HCT116 (cell line): Measurements from ENCODE around the gene LYAR. TPM values are rescaled to one million over a fixed set of nuclear protein-coding genes. Genes with fewer than 3 reads are reported as not detected.

ENCODE experiments used
- ATAC-seq: fragments of 200-7000 bp; cut with Tn5 transposase; 2 replicates; pipeline ENCODE4 v1.9.1; 2020; ENCODE audit warnings: mild to moderate bottlenecking, moderate library complexity
- BruUV-seq: library from RNA; stranded (reverse); fragments of 400-500 nt; replicated peaks from 2 replicates; lab custom pipeline; 2021; lab: Mats Ljungman, UMichigan
- CTCF ChIA-PET: fragments of 300-600 bp; sonication (Branson Sonifier 250); formaldehyde crosslinking; loops from one replicate; lab custom pipeline; 2021; ENCODE audit warnings: antibody characterized with exemption; lab: Charles Lee
- POLR2A ChIA-PET: fragments of 300-600, 350-600 bp; sonication (Branson Sonifier 250); formaldehyde crosslinking; loops from one replicate; lab custom pipeline; 2021; ENCODE audit warnings: antibody characterized with exemption; lab: Charles Lee
- RAD21 ChIA-PET, 2 experiments: fragments of 300-600 bp; sonication (Branson Sonifier 250); formaldehyde crosslinking; loops; one replicate each; lab custom pipeline; 2023; ENCODE audit warnings: low total read pairs in 2 of 2; ENCODE audit not compliant: uncharacterized antibody in 2 of 2, unreplicated experiment in 2 of 2, low non-redundant PET in 1 of 2; lab: Charles Lee
- DNase-seq: peaks from one replicate; pipeline ENCODE4 v3.0.0-alpha.2; 2010; ENCODE audit warnings: low read depth, low spot score
- H2AFZ ChIP-seq: fragments of 200-600 bp; shearing (Covaris generic), sonication (generic); 2 replicates; pipeline ENCODE4 v1.6.1; 2017; ENCODE audit warnings: low read depth, mixed run types, mixed read lengths, antibody characterized with exemption, low read length; ENCODE audit not compliant: poor library complexity, severe bottlenecking
- H3K27ac ChIP-seq: 2 replicates; pipeline ENCODE4 v1.5.1; 2012; ENCODE audit warnings: low read depth, low read length
- H3K27me3 ChIP-seq: fragments of 200-600 bp; sonication (generic); 2 replicates; pipeline ENCODE4 v1.6.1; 2016; ENCODE audit warnings: mixed run types, low read length, mixed read lengths; ENCODE audit not compliant: insufficient read depth
- H3K36me3 ChIP-seq, 2 experiments: fragments of 200-500 bp in 1 of 2; fragments of 200-600 bp in 1 of 2; sonication (Bioruptor generic) in 1 of 2; sonication (generic) in 1 of 2; 2 replicates each; pipeline versions ENCODE4 v1.5.1 to v1.6.1; 2014 to 2016; ENCODE audit warnings: low read length in 2 of 2, inconsistent platforms in 1 of 2, mixed read lengths in 1 of 2, mixed run types in 1 of 2; ENCODE audit not compliant: insufficient read depth in 2 of 2, control insufficient read depth in 1 of 2
- H3K4me1 ChIP-seq, 2 experiments: fragments of 200-600 bp in 1 of 2; sonication (generic) in 1 of 2; 2 replicates each; pipeline versions ENCODE4 v1.5.1 to v1.6.1; 2012 to 2017; ENCODE audit warnings: low read length in 2 of 2, inconsistent platforms in 1 of 2, mild to moderate bottlenecking in 1 of 2, mixed read lengths in 1 of 2, mixed run types in 1 of 2, moderate library complexity in 1 of 2; ENCODE audit not compliant: insufficient read depth in 2 of 2, control insufficient read depth in 1 of 2
- H3K4me2 ChIP-seq: fragments of 200-600 bp; sonication (generic); 2 replicates; pipeline ENCODE4 v1.6.1; 2017; ENCODE audit warnings: mixed run types, low read length, mixed read lengths
- H3K4me3 ChIP-seq, 2 experiments: fragments of 200-600 bp in 1 of 2; sonication (generic) in 1 of 2; replicated peaks in 1 of 2; 2 replicates each; pipeline ENCODE4 v1.5.1; 2011 to 2016; ENCODE audit warnings: low read length in 2 of 2, control low read depth in 1 of 2, low read depth in 1 of 2, mild to moderate bottlenecking in 1 of 2, mixed read lengths in 1 of 2, mixed run types in 1 of 2
- H3K79me2 ChIP-seq: fragments of 200-600 bp; sonication (generic); 2 replicates; pipeline ENCODE4 v1.6.1; 2017; ENCODE audit warnings: mild to moderate bottlenecking, mixed run types, low read length, moderate library complexity, mixed read lengths; ENCODE audit not compliant: insufficient read depth
- H3K9ac ChIP-seq: fragments of 200-600 bp; sonication (generic); 2 replicates; pipeline ENCODE4 v1.6.1; 2016; ENCODE audit warnings: low read length, mixed read lengths
- H3K9me2 ChIP-seq: fragments of 200-600 bp; sonication (generic), shearing (Covaris generic); 2 replicates; pipeline ENCODE4 v1.6.1; 2017; ENCODE audit warnings: mixed run types, mild to moderate bottlenecking, moderate library complexity; ENCODE audit not compliant: insufficient read depth
- H3K9me3 ChIP-seq, 2 experiments: fragments of 200-500 bp in 1 of 2; fragments of 200-600 bp in 1 of 2; sonication (Bioruptor generic) in 1 of 2; sonication (generic) in 1 of 2; 2 replicates each; pipeline ENCODE4 v1.6.1; 2014 to 2017; ENCODE audit warnings: low read length in 2 of 2, mixed read lengths in 2 of 2, inconsistent platforms in 1 of 2, low read depth in 1 of 2, mild to moderate bottlenecking in 1 of 2, mixed run types in 1 of 2, moderate library complexity in 1 of 2; ENCODE audit not compliant: control insufficient read depth in 1 of 2, insufficient read depth in 1 of 2
- H4K20me1 ChIP-seq: fragments of 200-600 bp; sonication (generic), shearing (Covaris generic); 2 replicates; pipeline ENCODE4 v1.6.1; 2017; ENCODE audit warnings: mixed run types, mild to moderate bottlenecking, moderate library complexity; ENCODE audit not compliant: insufficient read depth
- CBX3 ChIP-seq: IDR thresholded peaks from 2 replicates; pipeline ENCODE4 v1.6.1; 2012; ENCODE audit warnings: low read depth
- EGR1 ChIP-seq: IDR thresholded peaks from 2 replicates; pipeline ENCODE4 v1.6.1; 2012; ENCODE audit warnings: low read depth
- ELF1 ChIP-seq: IDR thresholded peaks from 2 replicates; pipeline ENCODE4 v1.6.1; 2012; ENCODE audit warnings: low read depth, borderline replicate concordance
- FOSL1 ChIP-seq: IDR thresholded peaks from 2 replicates; pipeline ENCODE4 v1.6.1; 2012; ENCODE audit warnings: low read depth
- POLR2A ChIP-seq: IDR thresholded peaks from 2 replicates; pipeline ENCODE4 v1.7.0; 2011; ENCODE audit warnings: borderline replicate concordance; ENCODE audit not compliant: insufficient read depth, insufficient read length; ENCODE audit errors: extremely low read depth
- SIN3A ChIP-seq: IDR thresholded peaks from 2 replicates; pipeline ENCODE4 v1.6.1; 2012; ENCODE audit warnings: low read depth
- SP1 ChIP-seq: IDR thresholded peaks from 2 replicates; pipeline ENCODE4 v1.6.1; 2012; ENCODE audit warnings: low read depth
- ZNF274 ChIP-seq: fragments of 200-500 bp; sonication (Bioruptor generic); IDR thresholded peaks from 2 replicates; pipeline ENCODE4 v1.6.1; 2014; ENCODE audit warnings: mild to moderate bottlenecking, low read depth, low read length, inconsistent platforms
- intact Hi-C: fragments of 100-400 bp; cut with micrococcal nuclease; formaldehyde crosslinking; loops from 2 replicates; pipeline ENCODE4 v1.10.0; 2022
- total RNA-seq: library from RNA; stranded (reverse); gene quantifications from one replicate; pipeline ENCODE4 v1.2.1, GENCODE V29; 2021; ENCODE audit not compliant: unreplicated experiment
- TF ChIP-seq, protein P1 (sequence below): IDR thresholded peaks from 2 replicates; pipeline ENCODE4 v1.6.1; 2011; ENCODE audit warnings: mild to moderate bottlenecking, low read length, moderate library complexity; ENCODE audit not compliant: insufficient replicate concordance; ENCODE audit errors: extremely low read depth

Gene LYAR
- total RNA-seq, 1 experiment from 2014 or later = 53.0 TPM

DNA sequence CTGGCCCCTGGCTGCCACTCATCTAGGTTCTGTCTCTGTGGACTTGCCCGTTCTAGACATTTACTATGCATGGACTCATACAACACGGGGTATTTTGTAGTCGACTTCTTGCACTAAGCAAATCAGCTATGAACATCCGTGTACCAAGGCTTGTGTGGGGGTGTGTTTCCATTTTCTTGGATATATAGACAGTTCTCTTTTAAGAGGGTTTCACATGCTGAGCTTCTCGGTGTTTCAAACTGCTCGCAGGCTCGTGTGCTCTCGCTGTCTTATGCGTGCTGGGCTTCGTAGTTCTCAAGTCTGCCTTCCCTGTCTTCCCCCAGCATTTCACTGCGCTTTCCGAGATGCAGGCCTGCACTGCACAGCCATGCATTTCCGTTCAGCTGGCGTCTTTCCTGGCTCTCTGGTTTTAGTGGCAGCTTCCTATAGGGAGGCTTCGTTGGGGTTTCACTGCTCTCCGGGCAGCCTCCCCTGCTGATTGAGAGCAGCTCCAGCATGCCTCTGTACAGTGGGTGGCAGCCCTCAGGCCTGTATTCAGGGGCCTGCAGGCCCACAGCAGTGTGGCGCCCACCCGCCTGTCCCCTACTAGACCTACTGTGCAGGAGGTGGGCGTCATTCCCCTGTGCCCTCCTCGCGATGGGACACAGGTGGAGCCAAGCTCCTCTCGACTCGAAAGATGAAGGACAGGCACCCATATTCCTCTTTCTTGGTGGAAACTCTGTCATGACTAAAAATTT lies 27.7 kb upstream of the LYAR start:
- H3K27me3 ChIP-seq = no peaks in the 10 kb centered on the region
- no peak overlapping the region for H3K9ac ChIP-seq
- intact Hi-C loops = no loop called here
- DNase-seq (no peak), ATAC-seq (no peak)
- no peaks in the 10 kb centered on the region for H3K9me3 ChIP-seq
- H3K9me2 ChIP-seq = no peaks in the 10 kb centered on the region
- POLR2A ChIA-PET = no interaction called here
- no peak overlapping the region for H3K27ac ChIP-seq
- H3K79me2 ChIP-seq = no peaks in the 10 kb centered on the region
- H4K20me1 ChIP-seq = no peaks in the 10 kb centered on the region
- no peak overlapping the region for H3K4me3 ChIP-seq
- no peak overlapping the region for H2AFZ ChIP-seq
- CTCF ChIA-PET = no interaction called here
- TF ChIP-seq, protein P1, sequence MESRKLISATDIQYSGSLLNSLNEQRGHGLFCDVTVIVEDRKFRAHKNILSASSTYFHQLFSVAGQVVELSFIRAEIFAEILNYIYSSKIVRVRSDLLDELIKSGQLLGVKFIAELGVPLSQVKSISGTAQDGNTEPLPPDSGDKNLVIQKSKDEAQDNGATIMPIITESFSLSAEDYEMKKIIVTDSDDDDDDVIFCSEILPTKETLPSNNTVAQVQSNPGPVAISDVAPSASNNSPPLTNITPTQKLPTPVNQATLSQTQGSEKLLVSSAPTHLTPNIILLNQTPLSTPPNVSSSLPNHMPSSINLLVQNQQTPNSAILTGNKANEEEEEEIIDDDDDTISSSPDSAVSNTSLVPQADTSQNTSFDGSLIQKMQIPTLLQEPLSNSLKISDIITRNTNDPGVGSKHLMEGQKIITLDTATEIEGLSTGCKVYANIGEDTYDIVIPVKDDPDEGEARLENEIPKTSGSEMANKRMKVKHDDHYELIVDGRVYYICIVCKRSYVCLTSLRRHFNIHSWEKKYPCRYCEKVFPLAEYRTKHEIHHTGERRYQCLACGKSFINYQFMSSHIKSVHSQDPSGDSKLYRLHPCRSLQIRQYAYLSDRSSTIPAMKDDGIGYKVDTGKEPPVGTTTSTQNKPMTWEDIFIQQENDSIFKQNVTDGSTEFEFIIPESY = no peak
- H3K4me1 ChIP-seq = no peaks in the 10 kb centered on the region
- H3K36me3 ChIP-seq = peaks cover 0 to 2% of the 10 kb centered on the region in 2 experiments; a peak in 2 of 4 replicates
- no TSS peak for BruUV-seq
- RAD21 ChIA-PET = no interaction called here
- no peak overlapping the region for H3K4me2 ChIP-seq

DNA sequence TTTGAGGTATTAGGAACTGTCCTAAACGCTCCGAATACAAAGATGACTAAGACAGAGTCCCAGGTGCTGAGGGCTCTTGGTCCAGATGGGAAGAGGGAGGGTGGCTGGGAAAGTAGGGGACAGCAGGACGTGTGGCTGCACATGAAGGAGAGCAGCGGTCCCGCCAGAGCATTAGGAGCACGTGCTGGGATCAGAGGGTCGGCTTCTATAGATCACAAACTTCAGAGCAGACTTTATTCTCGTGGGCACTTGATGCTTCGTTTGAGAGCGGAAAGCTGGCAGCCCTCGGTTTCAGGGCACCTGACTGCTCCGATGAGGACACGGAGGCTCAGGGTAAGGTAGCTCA lies 26.2 kb upstream of the LYAR start:
- no TSS peak for BruUV-seq
- no peak overlapping the region for H3K4me2 ChIP-seq
- no peak overlapping the region for H2AFZ ChIP-seq
- no peaks in the 10 kb centered on the region for H3K9me3 ChIP-seq
- no peaks in the 10 kb centered on the region for H4K20me1 ChIP-seq
- no peak overlapping the region for H3K27ac ChIP-seq
- POLR2A ChIA-PET = no interaction called here
- no peak overlapping the region for H3K4me3 ChIP-seq
- H3K9me2 ChIP-seq = no peaks in the 10 kb centered on the region
- ATAC-seq (no peak), DNase-seq (no peak)
- RAD21 ChIA-PET = no interaction called here
- H3K36me3 ChIP-seq = peaks cover 0 to 2% of the 10 kb centered on the region in 2 experiments; a peak in 2 of 4 replicates
- TF ChIP-seq CBX3 (no peak), SIN3A (no peak), ZNF274 (no peak), ELF1 (no peak), EGR1 (no peak), SP1 (no peak), POLR2A (no peak), FOSL1 (no peak)
- no peaks in the 10 kb centered on the region for H3K27me3 ChIP-seq
- no peaks in the 10 kb centered on the region for H3K79me2 ChIP-seq
- CTCF ChIA-PET = no interaction called here
- H3K9ac ChIP-seq = no peak overlapping the region
- intact Hi-C loops = no loop called here
- H3K4me1 ChIP-seq = no peaks in the 10 kb centered on the region
